HG03469 (cell line): Measurements from ENCODE around the gene CALCB.

Experiments
- ATAC-seq: cut with Tn5 transposase; IDR thresholded peaks from one replicate; pipeline ENCODE4 v1.9.1; 2021; ENCODE audit warnings: mild to moderate bottlenecking, moderate library complexity, moderate number of reproducible peaks; ENCODE audit not compliant: unreplicated experiment

CALCB gene

DNA sequence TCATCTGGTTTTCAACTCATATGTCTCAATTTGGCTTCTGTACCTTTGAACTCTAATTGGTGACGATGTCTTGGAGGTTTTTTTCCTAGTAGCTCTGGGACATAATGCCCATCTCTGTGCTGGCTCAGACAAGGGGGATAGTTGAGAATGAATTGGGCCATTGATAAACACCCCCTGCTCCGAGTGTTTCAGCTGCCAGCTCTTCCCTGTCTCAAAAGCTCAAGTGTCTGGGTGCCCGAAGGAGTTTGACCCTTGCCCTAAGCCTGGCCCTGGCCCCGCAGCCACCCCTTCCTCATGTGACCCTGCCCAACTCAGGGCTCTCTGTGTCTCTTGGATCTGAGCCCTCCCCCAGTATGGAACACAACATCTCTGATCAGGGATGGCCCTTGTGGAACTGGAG, 44.4 kb downstream of the CALCB start:
- ATAC-seq, result no peak

GRCh38 chr11:15118431-15118830, 45.0 kb downstream of the CALCB start:
- ATAC-seq, result peak; percentile 43

DNA sequence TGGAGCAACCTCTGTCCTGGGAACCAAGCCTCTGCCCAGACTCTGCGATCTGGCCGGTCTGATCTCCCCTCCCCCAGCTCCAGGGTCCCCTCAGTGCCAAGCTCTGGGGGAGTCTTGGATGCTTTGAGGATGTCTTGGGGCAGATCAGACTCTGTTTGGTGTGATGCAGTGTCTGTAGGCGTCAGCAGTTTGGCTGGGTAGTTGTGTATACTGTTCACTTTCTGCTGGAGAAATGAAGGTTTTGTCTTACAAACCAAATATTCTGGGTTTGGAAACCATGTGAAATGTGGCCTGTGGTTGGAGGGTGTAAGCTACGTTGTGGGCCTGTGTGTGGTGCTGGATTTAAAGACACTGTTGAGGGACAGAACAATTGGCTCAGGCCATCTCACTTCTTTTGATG, 46.0 kb downstream of the CALCB start:
- no peak for ATAC-seq

DNA sequence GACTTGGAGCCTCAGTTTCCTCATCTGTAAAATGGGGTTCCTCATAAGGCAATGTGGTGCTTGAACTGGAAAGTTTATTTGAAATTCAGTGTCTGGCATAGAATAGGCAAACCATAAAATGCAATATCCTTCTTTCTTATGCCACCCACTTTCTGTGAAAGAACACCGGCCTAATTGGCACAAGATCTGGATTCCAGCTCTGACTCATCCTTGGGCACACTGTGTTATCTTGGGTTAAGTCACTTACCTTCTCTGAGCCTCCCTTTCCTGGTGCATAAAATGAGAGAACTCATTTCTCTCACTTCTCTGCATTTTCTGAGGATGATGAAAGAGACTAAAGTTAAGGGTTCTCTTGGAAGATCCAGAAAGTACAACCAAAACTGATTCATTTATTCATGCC, 46.4 kb downstream of the CALCB start:
- ATAC-seq, result no peak

GRCh38 chr11:15123849-15124248, 50.5 kb downstream of the CALCB start:
- ATAC-seq, result no peak

- ATAC-seq, result no peak
These were observed 51.1 kb downstream of the CALCB start for GRCh38 chr11:15124528-15124927.

DNA sequence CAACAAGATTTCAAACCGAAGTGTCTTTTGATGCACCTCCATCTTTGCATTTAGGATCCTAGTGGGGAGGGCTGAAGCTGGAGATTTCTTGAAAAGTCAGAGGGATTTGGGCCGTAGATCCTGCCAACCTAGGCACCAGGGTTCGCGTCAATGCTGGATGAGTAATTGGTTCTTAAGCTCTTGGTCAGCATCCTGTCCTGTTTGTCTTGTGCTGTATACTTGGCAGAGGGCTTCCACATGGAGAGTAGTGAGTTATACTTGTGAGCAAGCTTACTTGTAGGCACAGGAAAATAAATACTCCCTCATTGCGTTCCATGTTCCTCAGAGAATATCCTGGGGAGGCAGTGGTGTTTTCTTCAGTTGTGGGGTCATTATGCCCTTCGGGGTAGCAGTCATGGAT, 53.9 kb downstream of the CALCB start:
- ATAC-seq, result no peak
